Calu3 (cell line): ENCODE data around the gene MAP3K6. TPM values are rescaled to one million over a fixed set of nuclear protein-coding genes. Genes with fewer than 3 reads are reported as not detected.
A peak's percentile ranks its signal among the peaks of the same experiment; 100 is the strongest.

Experiments used
- BruUV-seq: library from RNA; stranded (reverse); fragments of 400-500 nt; replicated peaks from 2 replicates; lab custom pipeline; 2021; lab: Mats Ljungman, UMichigan
- CTCF ChIA-PET: fragments of 300-600 bp; sonication (Branson Sonifier 250); formaldehyde crosslinking; loops from one replicate; lab custom pipeline; 2022; ENCODE audit warnings: antibody characterized with exemption; lab: Charles Lee
- DNase-seq: peaks from one replicate; pipeline ENCODE4 v3.0.0; 2022
- H3K27ac Mint-ChIP-seq: one replicate; pipeline ENCODE4 v1.8.0; 2022; ENCODE audit warnings: mixed read lengths; ENCODE audit not compliant: unreplicated experiment
- H3K27me3 Mint-ChIP-seq: one replicate; pipeline ENCODE4 v1.8.0; 2022; ENCODE audit warnings: mixed read lengths; ENCODE audit not compliant: unreplicated experiment
- H3K36me3 Mint-ChIP-seq: one replicate; pipeline ENCODE4 v1.8.0; 2022; ENCODE audit warnings: mild to moderate bottlenecking, moderate library complexity, mixed read lengths; ENCODE audit not compliant: insufficient read depth, unreplicated experiment
- H3K4me1 Mint-ChIP-seq: one replicate; pipeline ENCODE4 v1.8.0; 2022; ENCODE audit warnings: mild to moderate bottlenecking, low read depth, mixed read lengths; ENCODE audit not compliant: unreplicated experiment
- H3K4me3 Mint-ChIP-seq: one replicate; pipeline ENCODE4 v1.8.0; 2022; ENCODE audit warnings: mild to moderate bottlenecking, low read depth, moderate library complexity, mixed read lengths; ENCODE audit not compliant: unreplicated experiment
- H3K9me3 Mint-ChIP-seq: one replicate; pipeline ENCODE4 v1.8.0; 2022; ENCODE audit warnings: low read depth, mixed read lengths; ENCODE audit not compliant: unreplicated experiment
- intact Hi-C: fragments of 100-400 bp; cut with micrococcal nuclease; formaldehyde crosslinking; loops from one replicate; pipeline ENCODE4 v1.10.0; 2022; ENCODE audit not compliant: unreplicated experiment
- total RNA-seq: library from RNA; stranded (reverse); gene quantifications from 2 replicates; pipeline ENCODE4 v1.2.3, GENCODE V29; 2022
- TF ChIP-seq, protein P1 (sequence below): fragments of 200-600 bp; IDR thresholded peaks from one replicate; pipeline ENCODE4 v1.8.0; 2022; ENCODE audit warnings: antibody characterized with exemption; ENCODE audit not compliant: unreplicated experiment

Gene MAP3K6
- total RNA-seq, 1 experiment from 2014 or later, result 10.3 TPM

- H3K4me1 Mint-ChIP-seq, result peaks cover 6% of the 10 kb centered on the region
- H3K9me3 Mint-ChIP-seq, result no peaks in the 10 kb centered on the region
- H3K36me3 Mint-ChIP-seq, result no peaks in the 10 kb centered on the region
- TF ChIP-seq, protein P1, sequence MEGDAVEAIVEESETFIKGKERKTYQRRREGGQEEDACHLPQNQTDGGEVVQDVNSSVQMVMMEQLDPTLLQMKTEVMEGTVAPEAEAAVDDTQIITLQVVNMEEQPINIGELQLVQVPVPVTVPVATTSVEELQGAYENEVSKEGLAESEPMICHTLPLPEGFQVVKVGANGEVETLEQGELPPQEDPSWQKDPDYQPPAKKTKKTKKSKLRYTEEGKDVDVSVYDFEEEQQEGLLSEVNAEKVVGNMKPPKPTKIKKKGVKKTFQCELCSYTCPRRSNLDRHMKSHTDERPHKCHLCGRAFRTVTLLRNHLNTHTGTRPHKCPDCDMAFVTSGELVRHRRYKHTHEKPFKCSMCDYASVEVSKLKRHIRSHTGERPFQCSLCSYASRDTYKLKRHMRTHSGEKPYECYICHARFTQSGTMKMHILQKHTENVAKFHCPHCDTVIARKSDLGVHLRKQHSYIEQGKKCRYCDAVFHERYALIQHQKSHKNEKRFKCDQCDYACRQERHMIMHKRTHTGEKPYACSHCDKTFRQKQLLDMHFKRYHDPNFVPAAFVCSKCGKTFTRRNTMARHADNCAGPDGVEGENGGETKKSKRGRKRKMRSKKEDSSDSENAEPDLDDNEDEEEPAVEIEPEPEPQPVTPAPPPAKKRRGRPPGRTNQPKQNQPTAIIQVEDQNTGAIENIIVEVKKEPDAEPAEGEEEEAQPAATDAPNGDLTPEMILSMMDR, result no peak
- no TSS peak for BruUV-seq
- H3K27ac Mint-ChIP-seq, result no peak overlapping the region
- H3K4me3 Mint-ChIP-seq, result no peak overlapping the region
- CTCF ChIA-PET, result no interaction called here
- no peak for DNase-seq
- no peaks in the 10 kb centered on the region for H3K27me3 Mint-ChIP-seq
- intact Hi-C loops, result no loop called here
Measured at GRCh38 chr1:27330786-27331185, 36.0 kb downstream of the MAP3K6 start.

DNA sequence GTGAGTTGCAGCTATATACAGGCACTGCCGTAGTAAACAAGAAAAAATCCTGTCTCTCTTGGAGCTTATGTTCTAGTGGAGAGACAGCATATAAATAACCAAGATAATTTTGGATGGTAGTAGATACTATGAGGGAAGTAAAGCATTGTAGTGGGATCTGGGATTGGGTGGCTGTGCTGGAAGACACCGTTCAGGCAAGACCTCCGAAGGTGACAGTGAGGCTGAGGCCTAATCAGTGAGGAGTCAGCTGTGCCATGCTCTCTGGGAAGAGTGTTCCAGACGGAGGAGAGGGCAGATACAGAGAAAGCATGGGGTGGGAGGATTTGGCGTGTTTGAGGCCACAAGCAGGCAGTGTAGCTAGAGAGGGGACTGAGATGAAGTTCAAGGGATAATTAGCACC is 38.8 kb downstream of the MAP3K6 start:
- Mint-ChIP-seq H3K27me3 (no peaks in the 10 kb centered on the region), H3K27ac (no peak overlapping the region), H3K4me3 (no peak overlapping the region), H3K9me3 (no peaks in the 10 kb centered on the region), H3K4me1 (peaks cover 6% of the 10 kb centered on the region), H3K36me3 (peaks cover 7% of the 10 kb centered on the region)
- intact Hi-C loops, result no loop called here
- no TSS peak for BruUV-seq
- DNase-seq, result no peak
- TF ChIP-seq, protein P1, result no peak
- CTCF ChIA-PET, result interaction anchor here (0.5 to 0.6 kb wide), 2 partner anchors 11 to 170 kb away, joined by 3 to 5 read pairs; no protein-coding TSS in a partner anchor

- CTCF ChIA-PET, result no interaction called here
- no peaks in the 10 kb centered on the region for H3K27me3 Mint-ChIP-seq
- H3K27ac Mint-ChIP-seq, result no peak overlapping the region
- DNase-seq, result no peak
- H3K4me3 Mint-ChIP-seq, result no peak overlapping the region
- H3K4me1 Mint-ChIP-seq, result peaks cover 6% of the 10 kb centered on the region
- BruUV-seq, result no TSS peak
- intact Hi-C loops, result no loop called here
- TF ChIP-seq, protein P1, result no peak
- no peaks in the 10 kb centered on the region for H3K9me3 Mint-ChIP-seq
- peaks cover 22% of the 10 kb centered on the region for H3K36me3 Mint-ChIP-seq
Measured at GRCh38 chr1:27325286-27325685, 41.5 kb downstream of the MAP3K6 start.

- H3K4me1 Mint-ChIP-seq, result peaks cover 1% of the 10 kb centered on the region
- TF ChIP-seq, protein P1, result no peak
- peaks cover 8% of the 10 kb centered on the region for H3K27me3 Mint-ChIP-seq
- H3K9me3 Mint-ChIP-seq, result no peaks in the 10 kb centered on the region
- CTCF ChIA-PET, result interaction anchor here (0.7 to 1.3 kb wide), 2 partner anchors 26 to 43 kb away, joined by 3 read pairs; no protein-coding TSS in a partner anchor
- H3K27ac Mint-ChIP-seq, result peak overlapping the region; percentile 73
- DNase-seq, result no peak
- peak overlapping the region; percentile 87 for H3K4me3 Mint-ChIP-seq
- H3K36me3 Mint-ChIP-seq, result peaks cover 22% of the 10 kb centered on the region
- BruUV-seq, result TSS peak; percentile 51
- intact Hi-C loops, result no loop called here
Measured at GRCh38 chr1:27322569-27323240, 44.1 kb downstream of the MAP3K6 start.
